GM21423 (cell line): ENCODE data around the gene PACS2.

ENCODE experiments used
- ATAC-seq: cut with Tn5 transposase; IDR thresholded peaks from one replicate; pipeline ENCODE4 v1.9.1; 2021; ENCODE audit warnings: mild to moderate bottlenecking, moderate library complexity; ENCODE audit not compliant: unreplicated experiment

PACS2 gene

GRCh38 chr14:105384041-105384557 lies 69.6 kb downstream of the PACS2 start:
- no peak for ATAC-seq

- no peak for ATAC-seq
These were observed 70.2 kb downstream of the PACS2 start for GRCh38 chr14:105384605-105385321.

- ATAC-seq: no peak
These were observed 70.7 kb downstream of the PACS2 start for GRCh38 chr14:105385322-105385637.

GRCh38 chr14:105385698-105386365 lies 71.3 kb downstream of the PACS2 start:
- ATAC-seq: no peak

GRCh38 chr14:105386581-105387529 lies 72.3 kb downstream of the PACS2 start:
- no peak for ATAC-seq

- ATAC-seq: no peak
These were observed 73.0 kb downstream of the PACS2 start for GRCh38 chr14:105387530-105387922.

GRCh38 chr14:105388110-105388951 lies 73.8 kb downstream of the PACS2 start:
- ATAC-seq: no peak

- ATAC-seq: no peak
These were observed 74.4 kb downstream of the PACS2 start for GRCh38 chr14:105388976-105389375.

- ATAC-seq: no peak
These were observed 75.0 kb downstream of the PACS2 start for GRCh38 chr14:105389534-105389933.

- no peak for ATAC-seq
These were observed 75.7 kb downstream of the PACS2 start for GRCh38 chr14:105389976-105390848.

- ATAC-seq: no peak
These were observed 76.4 kb downstream of the PACS2 start for GRCh38 chr14:105390849-105391500.

GRCh38 chr14:105391541-105391940 lies 77.0 kb downstream of the PACS2 start:
- ATAC-seq: no peak

GRCh38 chr14:105392131-105393090 lies 77.9 kb downstream of the PACS2 start:
- no peak for ATAC-seq

- no peak for ATAC-seq
These were observed 78.6 kb downstream of the PACS2 start for GRCh38 chr14:105393151-105393550.

GRCh38 chr14:105394714-105395537 lies 80.4 kb downstream of the PACS2 start:
- ATAC-seq: no peak

GRCh38 chr14:105395538-105395854 lies 80.9 kb downstream of the PACS2 start:
- no peak for ATAC-seq

GRCh38 chr14:105397350-105397931 lies 82.9 kb downstream of the PACS2 start:
- ATAC-seq: no peak
